ENCODE results near the gene PGC.

GRCh38 chr6:41750374-41750773 lies 3.2 kb upstream of the PGC start:
- TF ChIP-seq CTCF (IDR thresholded peaks at IDR 0.05) (no peak), POLR2A (IDR thresholded peaks at IDR 0.05) (no peak)

Data from ovary (tissue), 3 donors.